B cell (primary cell): ENCODE measurements around the gene GALNT18.

Source experiments
- CTCF ChIP-seq: fragments of 200-600 bp; IDR thresholded peaks from one replicate; pipeline ENCODE4 v1.8.0; 2022; ENCODE audit warnings: antibody characterized with exemption, mild to moderate bottlenecking
- EZH2 ChIP-seq: IDR thresholded peaks from 2 replicates; pipeline ENCODE4 v1.6.1; 2012; ENCODE audit warnings: borderline replicate concordance, low read depth, mild to moderate bottlenecking, moderate library complexity, low read length; ENCODE audit not compliant: insufficient read depth, poor library complexity, severe bottlenecking

GRCh38 chr11:11502263-11502861 lies 119.4 kb downstream of the GALNT18 start:
- TF ChIP-seq CTCF: no peak
- no peak for TF ChIP-seq EZH2
